Measurements from ENCODE around the gene BRSK2. TPM values are rescaled to one million over a fixed set of nuclear protein-coding genes. Genes with fewer than 3 reads are reported as not detected.
A peak's percentile ranks its signal among the peaks of the same experiment; 100 is the strongest.

The BRSK2 gene
- total and polyA plus RNA-seq, 9 of the 15 experiments (the other 6 are each of a cell fraction or from before 2014, with no cell fraction given): 0.06 to 0.52 (median 0.18) TPM; not detected in 5

DNA sequence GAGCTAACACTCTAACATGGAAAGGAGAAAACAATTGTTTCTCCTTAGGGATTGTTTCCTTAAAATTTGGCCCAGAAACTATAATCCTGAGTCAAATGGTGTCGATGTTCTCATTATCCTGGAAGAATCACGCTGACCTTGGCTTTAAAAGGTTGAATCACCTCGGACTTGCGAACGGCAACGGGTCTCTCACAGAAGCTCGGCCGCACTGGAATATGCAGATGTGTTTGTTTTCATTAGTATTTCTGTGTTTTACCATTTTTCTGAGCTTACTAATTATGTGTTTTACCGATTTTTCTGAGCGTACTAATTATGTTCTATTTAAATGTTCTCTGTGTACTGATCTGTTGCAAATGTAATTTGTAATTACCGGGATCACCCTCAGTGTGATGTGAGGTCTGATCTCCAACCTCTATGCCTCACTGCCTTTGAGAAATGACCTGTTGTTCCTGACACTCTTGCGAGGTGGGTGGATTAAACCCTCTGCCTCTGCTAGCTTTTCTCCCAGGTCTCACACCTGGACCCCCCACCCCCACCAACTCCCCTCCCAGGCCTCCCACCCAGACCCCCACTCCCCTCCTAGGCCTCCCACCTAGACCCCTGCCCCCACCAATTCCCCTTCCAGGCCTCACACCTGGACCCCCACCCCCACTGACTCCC, 38.3 kb upstream of the BRSK2 start (continued):
- TF ChIP-seq RNF219 (CRISPR knock-in tag; IDR thresholded peaks at IDR 0.05): no peak
- TF ChIP-seq, protein P1, sequence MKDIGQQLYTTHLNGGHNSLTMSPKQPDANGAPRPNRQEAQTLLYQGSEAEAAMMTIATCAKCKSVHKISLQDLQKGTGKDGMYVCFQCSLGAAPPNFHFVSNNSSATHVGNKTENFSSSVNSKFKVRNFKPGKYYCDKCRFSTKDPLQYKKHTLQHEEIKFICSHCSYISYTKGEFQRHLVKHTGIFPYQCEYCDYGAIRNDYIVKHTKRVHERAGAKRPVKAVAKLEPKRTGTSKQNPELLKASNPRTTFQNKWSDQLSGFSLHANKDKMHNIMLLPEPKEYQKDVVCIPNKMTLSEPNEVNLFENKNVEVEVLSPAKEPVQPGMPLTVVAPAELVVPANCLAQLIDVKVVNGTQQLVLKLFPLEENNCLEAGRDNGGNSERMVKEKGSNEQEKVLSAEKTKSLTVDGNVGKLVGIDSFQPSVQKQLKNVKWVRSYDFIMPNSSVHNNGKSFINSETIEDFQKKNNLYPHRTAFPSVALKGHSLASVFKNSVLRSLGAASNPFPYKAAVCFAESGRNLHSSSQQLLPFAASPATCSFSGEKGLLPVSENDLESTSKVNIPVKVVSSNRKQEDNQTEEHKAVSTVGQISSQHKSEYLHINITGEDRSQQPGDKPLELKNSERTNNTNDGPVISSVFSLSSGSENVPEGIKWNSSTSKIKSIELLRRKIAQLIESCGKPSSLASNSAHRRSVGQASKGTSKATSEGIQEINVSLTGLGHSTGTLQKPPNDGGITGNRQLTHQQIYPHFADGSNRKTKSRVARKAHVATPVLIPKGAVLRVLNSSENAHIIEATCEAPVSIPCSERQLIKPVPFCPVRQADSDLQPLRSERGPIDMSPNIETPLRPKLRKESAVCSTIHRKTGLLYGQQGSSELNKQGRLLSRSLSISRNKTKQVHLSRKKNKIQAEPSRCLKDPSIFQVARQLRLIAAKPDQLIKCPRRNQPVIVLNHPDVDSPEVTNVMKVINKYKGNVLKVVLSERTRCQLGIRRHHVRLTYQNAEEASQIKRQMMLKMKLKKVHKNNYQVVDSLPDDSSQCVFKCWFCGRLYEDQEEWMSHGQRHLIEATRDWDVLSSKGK (CRISPR knock-in tag; IDR thresholded peaks at IDR 0.05): no peak
- TF ChIP-seq ZNF408 (CRISPR knock-in tag; IDR thresholded peaks at IDR 0.05; ENCODE audit: low read depth): no peak
- no peak for TF ChIP-seq COPS2 (conservative IDR thresholded peaks at IDR 0.05)
- peak; percentile 83; the same call in 1 of the 2 replicates for TF ChIP-seq RNF2 (IDR thresholded peaks at IDR 0.05)
- no peak for TF ChIP-seq ZNF583 (CRISPR knock-in tag; IDR thresholded peaks at IDR 0.05)
- TF ChIP-seq ZBTB8A (IDR thresholded peaks at IDR 0.05; ENCODE audit: partially characterized antibody): no peak
- no peak for TF ChIP-seq SRSF7 (optimal IDR thresholded peaks at IDR 0.05; ENCODE audit: low read depth, low read length)
- no peak for TF ChIP-seq BRF2 (IDR thresholded peaks at IDR 0.05; ENCODE audit: borderline replicate concordance, insufficient read depth, insufficient read length)
- no peak for TF ChIP-seq NBN (IDR thresholded peaks at IDR 0.05; ENCODE audit: low read depth)
- TF ChIP-seq, protein P2, sequence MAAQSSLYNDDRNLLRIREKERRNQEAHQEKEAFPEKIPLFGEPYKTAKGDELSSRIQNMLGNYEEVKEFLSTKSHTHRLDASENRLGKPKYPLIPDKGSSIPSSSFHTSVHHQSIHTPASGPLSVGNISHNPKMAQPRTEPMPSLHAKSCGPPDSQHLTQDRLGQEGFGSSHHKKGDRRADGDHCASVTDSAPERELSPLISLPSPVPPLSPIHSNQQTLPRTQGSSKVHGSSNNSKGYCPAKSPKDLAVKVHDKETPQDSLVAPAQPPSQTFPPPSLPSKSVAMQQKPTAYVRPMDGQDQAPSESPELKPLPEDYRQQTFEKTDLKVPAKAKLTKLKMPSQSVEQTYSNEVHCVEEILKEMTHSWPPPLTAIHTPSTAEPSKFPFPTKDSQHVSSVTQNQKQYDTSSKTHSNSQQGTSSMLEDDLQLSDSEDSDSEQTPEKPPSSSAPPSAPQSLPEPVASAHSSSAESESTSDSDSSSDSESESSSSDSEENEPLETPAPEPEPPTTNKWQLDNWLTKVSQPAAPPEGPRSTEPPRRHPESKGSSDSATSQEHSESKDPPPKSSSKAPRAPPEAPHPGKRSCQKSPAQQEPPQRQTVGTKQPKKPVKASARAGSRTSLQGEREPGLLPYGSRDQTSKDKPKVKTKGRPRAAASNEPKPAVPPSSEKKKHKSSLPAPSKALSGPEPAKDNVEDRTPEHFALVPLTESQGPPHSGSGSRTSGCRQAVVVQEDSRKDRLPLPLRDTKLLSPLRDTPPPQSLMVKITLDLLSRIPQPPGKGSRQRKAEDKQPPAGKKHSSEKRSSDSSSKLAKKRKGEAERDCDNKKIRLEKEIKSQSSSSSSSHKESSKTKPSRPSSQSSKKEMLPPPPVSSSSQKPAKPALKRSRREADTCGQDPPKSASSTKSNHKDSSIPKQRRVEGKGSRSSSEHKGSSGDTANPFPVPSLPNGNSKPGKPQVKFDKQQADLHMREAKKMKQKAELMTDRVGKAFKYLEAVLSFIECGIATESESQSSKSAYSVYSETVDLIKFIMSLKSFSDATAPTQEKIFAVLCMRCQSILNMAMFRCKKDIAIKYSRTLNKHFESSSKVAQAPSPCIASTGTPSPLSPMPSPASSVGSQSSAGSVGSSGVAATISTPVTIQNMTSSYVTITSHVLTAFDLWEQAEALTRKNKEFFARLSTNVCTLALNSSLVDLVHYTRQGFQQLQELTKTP (IDR thresholded peaks at IDR 0.05; ENCODE audit: low read depth in 1 of 2, partially characterized antibody in 2 of 2): no peak
- TF ChIP-seq JUND (IDR thresholded peaks at IDR 0.05; ENCODE audit: borderline replicate concordance, low read depth, low read length): no peak
- TF ChIP-seq JUND (tag; IDR thresholded peaks at IDR 0.05; ENCODE audit: borderline replicate concordance, low read depth, low read length): no peak
- TF ChIP-seq ZBED1 (IDR thresholded peaks at IDR 0.05): peak; percentile 88; the same call in 1 of the 2 replicates

All from K562 (cell line).